HTERT RPE-1 (cell line): ENCODE measurements around the gene PARD3.

ENCODE experiments used
- in situ Hi-C: fragments of 300-500 bp; cut with MboI; formaldehyde crosslinking; loops from 4 replicates; pipeline ENCODE4 v1.14.3; 2020; ENCODE audit warnings: low sequenced_read_pairs

PARD3 gene

DNA sequence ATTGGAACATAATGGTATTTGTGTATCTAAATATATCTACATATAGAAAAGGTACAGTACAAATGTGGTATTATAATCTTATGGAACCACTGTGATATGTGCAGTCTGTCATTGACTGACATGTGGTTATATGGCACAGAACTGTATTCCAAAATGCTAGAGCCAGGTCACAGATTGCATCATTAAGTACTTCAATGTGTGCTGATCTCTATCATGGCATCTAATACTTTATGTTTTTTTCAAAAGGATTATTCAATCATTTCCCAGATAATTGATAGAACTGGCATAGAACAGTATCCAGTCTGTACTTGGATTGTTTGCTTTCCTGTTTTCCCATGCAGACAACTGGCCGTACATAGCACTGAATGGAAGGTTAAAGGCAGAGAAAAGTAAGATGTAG is 662.7 kb downstream of the PARD3 start:
- in situ Hi-C loops, result no loop called here

DNA sequence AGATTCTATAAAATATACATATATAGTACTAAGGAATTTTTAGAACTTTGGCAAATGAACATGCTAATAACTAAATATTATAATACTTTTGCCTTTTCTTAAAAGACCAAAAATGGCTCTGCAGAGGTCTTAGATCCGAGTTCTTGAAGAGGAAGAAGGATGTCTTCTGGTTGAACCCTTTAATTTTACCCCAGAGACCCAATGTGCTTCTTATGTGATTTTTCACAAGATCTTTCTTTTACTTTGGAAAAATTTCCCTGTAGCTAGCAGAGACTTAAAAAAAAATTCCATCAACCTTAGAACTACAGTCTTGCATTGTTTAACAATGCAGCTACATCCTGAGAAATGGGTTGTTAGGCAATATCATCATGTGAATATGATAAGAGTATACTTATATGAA is 663.2 kb downstream of the PARD3 start:
- in situ Hi-C loops, result no loop called here

DNA sequence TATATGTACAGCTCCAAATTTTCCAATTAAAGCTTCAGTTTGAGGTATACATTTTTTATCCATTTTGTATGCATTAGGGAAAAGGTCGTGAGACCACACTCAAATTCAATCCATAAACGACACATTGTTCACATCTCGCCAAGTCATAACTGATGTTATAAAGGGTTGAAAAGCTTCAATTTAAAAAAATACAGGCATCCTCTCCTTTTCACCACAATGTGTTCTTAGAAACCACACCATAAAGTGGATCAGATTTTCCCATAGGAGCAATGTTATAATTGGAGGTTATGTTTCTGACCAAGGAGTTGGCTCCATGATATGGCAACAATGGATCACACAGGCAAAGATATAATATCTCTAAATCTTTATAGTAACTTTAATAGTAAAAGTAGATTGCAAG is 663.6 kb downstream of the PARD3 start:
- in situ Hi-C loops, result no loop called here

DNA sequence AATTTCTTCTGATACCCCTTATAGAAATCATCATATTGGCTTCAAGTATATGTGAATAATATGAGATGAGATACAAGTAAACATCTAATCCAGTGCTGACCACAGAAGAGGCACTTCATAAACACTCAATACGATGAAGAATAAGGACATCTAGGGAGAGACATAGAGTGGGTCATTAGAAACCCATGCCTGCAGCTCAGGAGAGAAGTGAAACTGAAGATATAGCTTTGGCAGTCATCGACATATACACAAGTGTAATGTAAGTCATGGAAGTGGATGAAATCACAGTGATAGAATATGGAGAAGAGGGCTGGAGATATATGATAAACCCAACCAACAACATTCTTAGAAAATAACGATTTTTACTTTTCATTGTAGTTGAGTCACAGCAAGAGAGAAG is 665.0 kb downstream of the PARD3 start:
- in situ Hi-C loops, result no loop called here

- in situ Hi-C loops, result no loop called here
Observed at GRCh38 chr10:34148305-34148657, 666.8 kb downstream of the PARD3 start.

- in situ Hi-C loops, result no loop called here
Observed at GRCh38 chr10:34147641-34148304, 667.3 kb downstream of the PARD3 start.

DNA sequence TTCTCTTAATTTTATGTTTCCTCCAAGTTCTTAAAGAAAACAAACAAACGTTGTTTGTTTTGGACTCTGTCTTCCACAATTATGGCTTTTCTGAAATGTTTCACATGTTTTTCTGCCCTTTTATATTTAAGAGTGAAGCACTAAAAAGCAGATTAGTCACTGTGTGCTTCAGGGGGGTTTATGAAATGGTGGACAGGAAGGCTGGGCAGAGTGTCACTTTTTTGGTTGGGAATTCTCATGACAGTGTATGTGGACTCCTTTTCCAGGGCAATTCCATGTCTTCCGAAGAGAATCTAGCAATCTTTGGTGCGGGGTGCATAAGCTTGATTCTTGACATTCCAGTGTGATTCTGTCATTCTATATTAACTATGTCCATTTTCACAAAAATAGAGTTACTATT is 669.4 kb downstream of the PARD3 start:
- in situ Hi-C loops, result no loop called here

DNA sequence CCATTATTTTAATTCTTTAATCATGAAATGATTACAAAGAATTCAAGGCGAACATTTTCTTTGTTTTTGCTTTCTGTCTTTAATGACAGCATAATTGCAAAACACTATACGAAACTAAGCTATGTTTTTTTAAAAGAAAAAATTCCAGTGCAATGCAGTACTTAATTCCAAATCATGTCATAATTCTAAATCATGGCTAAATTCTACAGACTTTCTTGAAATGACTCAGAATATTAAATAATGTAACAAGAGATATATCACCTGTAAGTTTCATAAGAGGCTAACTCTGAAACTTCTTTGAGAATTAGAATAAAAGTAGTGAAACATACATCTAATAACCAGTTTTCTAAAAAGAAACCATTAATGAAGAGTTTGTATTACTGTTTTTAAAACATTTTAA is 671.6 kb downstream of the PARD3 start:
- in situ Hi-C loops, result no loop called here

DNA sequence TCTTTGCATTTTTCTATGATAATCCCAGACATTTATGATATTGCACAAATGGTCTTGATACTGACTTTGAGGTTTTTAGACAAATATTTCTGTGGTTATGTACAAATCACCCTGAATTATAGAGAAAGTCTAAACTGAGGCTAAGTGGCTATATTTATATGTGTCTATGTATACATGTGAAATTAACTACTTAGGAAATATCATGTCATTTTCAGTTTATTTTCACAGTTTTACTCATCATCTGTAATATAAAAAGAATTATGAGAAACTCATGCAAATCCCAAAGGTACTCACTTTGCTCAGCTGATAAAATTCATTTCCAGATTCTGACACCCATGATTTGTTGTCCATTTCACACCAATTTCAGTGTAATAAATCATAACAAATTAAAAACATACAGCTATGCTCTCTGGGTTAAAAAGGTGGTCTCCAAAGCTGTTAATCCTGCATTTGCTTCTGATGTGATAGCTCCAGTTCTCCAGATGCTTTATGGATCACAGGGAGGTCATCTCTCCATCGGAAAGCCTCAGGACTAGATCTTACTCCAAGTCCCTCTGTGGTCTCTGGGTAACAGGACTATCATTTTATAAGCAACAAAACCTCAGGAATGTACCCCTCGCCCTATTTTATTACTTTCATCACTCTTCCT is 673.9 kb downstream of the PARD3 start:
- in situ Hi-C loops, result no loop called here

GRCh38 chr10:34139559-34139958 is 675.5 kb downstream of the PARD3 start:
- in situ Hi-C loops, result no loop called here

DNA sequence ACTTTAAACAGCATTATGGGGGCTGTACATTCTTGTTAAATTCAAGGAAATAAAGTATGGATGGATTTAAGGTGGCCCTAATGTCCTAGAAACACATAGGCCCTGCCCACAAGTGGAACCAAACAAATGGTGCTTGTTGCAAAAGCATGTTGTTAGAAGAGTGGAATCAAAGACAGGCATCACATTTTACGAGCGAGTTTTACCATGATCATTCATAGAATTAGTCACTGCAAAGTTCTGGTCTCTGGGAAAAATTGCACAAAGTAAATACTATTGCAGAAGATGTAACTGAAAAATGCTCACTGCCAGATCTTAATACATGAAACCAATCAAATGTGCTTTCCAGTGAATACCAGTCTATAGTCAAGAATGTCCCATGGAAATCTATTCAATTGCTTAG is 677.1 kb downstream of the PARD3 start:
- in situ Hi-C loops, result no loop called here

DNA sequence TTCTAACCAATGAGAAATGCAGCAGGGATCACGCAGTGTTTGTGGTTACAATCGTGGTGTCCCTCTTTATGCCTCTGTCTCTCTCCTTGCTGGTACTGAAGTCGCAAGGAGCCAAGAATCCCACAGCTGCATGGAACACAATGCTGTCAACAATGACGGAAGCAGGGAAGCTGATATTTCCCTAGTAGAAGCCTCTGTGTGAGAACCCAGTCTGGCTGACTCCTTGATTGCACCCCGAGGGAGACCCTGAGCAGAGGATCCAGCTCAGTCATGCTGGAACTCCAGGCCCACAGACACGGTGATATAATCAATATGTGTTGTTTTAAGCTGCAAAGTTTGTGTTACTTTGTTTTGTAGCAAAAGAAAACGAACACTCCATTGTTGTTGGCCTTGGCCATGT is 677.9 kb downstream of the PARD3 start:
- in situ Hi-C loops, result no loop called here

DNA sequence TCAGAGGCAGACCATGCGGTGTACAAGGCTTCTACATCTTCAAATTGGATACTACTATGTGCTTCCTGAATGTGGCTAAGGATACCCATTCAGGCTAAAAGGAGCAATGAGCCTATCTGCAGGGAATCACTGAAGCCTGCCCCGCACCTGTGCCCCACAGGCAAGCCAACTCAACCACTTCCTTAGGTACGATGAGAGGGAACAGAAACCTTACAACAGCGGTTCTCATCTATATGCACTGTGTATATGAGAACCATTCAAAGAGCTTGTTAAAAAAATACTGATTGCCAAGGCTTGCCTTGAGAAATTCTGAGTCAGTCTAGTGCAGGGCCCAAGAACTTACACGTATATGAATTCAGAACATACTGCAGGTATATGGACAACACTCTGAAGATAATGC is 679.6 kb downstream of the PARD3 start:
- in situ Hi-C loops, result no loop called here

DNA sequence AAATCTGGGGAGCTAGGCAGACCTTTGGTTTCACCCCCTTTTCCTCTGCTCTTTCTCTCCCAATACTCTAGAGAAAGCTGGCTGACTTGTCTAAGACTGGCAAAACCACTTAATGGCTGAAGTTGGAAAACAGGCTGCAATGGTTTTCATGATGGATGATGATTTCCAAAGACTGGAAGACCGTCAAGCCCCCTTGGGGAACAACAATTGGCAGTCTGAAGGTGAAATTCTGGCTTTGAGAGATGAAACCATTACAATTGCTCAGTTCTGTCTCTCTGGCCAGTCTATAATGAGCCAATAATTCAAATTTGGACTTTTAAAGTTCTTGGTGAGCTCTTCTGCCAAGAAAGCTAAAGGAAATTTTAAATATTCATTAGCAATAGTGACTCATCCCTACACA is 680.5 kb downstream of the PARD3 start:
- in situ Hi-C loops, result no loop called here

- in situ Hi-C loops, result no loop called here
Observed at GRCh38 chr10:34133406-34133805, 681.7 kb downstream of the PARD3 start.

DNA sequence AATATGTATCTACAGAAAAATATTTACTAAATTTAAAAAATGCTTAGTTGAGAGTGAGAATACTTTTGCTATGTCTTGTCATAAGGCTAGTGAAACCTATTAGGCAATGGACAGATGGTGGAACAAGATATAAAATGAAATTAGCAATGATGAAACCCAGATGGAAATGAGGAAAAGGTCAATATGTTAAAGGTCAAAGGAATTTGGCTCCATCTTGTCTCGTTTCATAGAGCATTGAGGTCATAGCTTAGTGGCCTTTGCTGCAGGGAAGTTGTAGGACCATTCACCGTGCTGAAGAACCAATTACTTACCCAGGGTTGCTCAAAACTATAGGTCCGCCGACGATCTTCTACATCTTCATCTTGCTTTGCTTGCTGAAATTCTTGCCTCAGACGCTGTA is 683.9 kb downstream of the PARD3 start:
- in situ Hi-C loops, result no loop called here

DNA sequence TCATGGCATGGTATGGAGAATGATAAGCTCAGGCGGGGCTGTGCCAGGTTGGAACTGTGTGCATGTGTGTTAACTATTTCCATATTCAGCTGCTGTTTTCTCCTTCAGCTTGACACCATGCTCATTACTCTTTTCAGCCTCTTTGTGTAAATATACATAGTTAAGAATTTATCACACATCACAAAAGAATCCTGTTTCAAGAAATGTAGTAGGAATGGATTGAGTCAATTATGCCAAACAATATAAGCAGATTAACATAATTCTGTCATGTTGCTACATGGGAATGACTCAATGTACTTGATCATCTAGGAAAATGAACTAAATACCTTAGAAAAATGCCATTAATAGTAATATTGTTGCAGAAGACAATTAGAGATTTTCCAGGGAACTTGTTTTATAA is 687.4 kb downstream of the PARD3 start:
- in situ Hi-C loops, result no loop called here

GRCh38 chr10:34126371-34127151 is 688.5 kb downstream of the PARD3 start:
- in situ Hi-C loops, result no loop called here

DNA sequence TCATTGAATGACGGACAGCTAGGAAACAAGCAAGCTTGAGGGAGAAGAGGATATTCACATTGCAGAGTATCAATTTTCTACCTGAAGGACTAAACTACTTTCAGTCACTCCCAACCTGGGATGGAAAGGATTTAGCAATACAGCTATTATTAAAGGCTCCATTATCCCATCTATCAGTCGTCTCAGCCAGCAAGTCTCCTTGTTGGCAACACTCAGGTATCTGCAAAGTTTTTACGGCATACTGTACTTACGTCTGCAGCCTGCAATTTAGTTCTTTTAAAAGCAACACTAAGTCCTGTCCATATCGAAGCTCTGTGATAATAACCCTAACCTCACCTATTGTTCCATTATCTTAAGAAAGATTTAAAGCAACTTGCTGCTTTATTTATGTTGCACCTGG is 689.4 kb downstream of the PARD3 start:
- in situ Hi-C loops, result no loop called here

DNA sequence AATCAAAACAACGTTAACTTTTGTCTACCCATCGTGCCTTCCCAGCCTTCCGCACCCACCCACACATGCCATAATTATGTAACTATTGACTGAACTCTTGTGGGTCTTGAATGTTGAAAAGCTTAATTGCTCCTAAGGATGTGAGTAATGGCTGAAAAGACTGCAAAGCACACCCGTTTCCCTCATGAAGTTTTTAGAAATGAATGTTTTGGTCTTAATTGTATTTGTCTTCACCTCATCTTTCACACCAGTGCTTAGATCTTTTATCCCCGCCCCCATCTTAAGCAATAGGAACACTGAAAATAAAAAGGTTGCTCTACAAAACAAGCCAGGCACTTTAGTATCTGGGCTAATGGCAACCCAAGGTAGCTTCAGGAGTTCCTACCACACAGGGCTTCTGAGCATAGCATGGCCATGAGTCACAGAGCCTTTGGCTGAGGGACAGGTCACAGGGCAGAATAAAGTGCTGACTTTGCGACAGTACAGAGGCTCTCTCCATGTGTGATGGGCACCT is 690.5 kb downstream of the PARD3 start:
- in situ Hi-C loops, result no loop called here

GRCh38 chr10:34121781-34122622 is 693.1 kb downstream of the PARD3 start:
- in situ Hi-C loops, result no loop called here
